IPS-15b (cell line): Measurements from ENCODE around the gene KRTAP13-1.
A peak's percentile ranks its signal among the peaks of the same experiment; 100 is the strongest.

ENCODE experiments used
- H3K27me3 ChIP-seq: one replicate; pipeline ENCODE4 v1.6.1; 2013; ENCODE audit warnings: low read length; ENCODE audit not compliant: control insufficient read depth, insufficient read depth
- H3K36me3 ChIP-seq: one replicate; pipeline ENCODE4 v1.6.1; 2013; ENCODE audit warnings: low read length; ENCODE audit not compliant: control insufficient read depth, insufficient read depth
- H3K4me1 ChIP-seq: one replicate; pipeline ENCODE4 v1.6.1; 2013; ENCODE audit warnings: mild to moderate bottlenecking, low read length; ENCODE audit not compliant: control insufficient read depth, insufficient read depth
- H3K4me3 ChIP-seq: one replicate; pipeline ENCODE4 v1.5.1; 2013; ENCODE audit warnings: low read depth, low read length
- H3K9ac ChIP-seq: one replicate; pipeline ENCODE4 v1.6.1; 2013; ENCODE audit warnings: low read depth, mild to moderate bottlenecking, low read length
- H3K9me3 ChIP-seq: one replicate; pipeline ENCODE4 v1.6.1; 2013; ENCODE audit warnings: mild to moderate bottlenecking, low read length; ENCODE audit not compliant: control insufficient read depth, insufficient read depth

The KRTAP13-1 gene

GRCh38 chr21:30395731-30396130 is at the start of gene KRTAP13-1:
TSS of gene KRTAP13-1 (plus strand) at chr21:30396031. CDS start at chr21:30396087, 56 bp downstream.
- no peaks in the 10 kb centered on the region for H3K9me3 ChIP-seq
- H3K4me1 ChIP-seq: no peaks in the 10 kb centered on the region
- H3K27me3 ChIP-seq: no peaks in the 10 kb centered on the region
- H3K9ac ChIP-seq: no peak within 1 kb of the TSS
- H3K36me3 ChIP-seq: no peaks in the 10 kb centered on the region
- no peak within 1 kb of the TSS for H3K4me3 ChIP-seq

GRCh38 chr21:30348506-30348905 is 47.3 kb upstream of the KRTAP13-1 start, which contains the start of gene KRTAP23-1:
TSS of gene KRTAP23-1 (minus strand) at chr21:30348606. CDS start at chr21:30348606, 0 bp downstream.
- Histone ChIP-seq H3K9ac (no peak within 1 kb of the TSS), H3K9me3 (no peaks in the 10 kb centered on the region), H3K4me3 (no peak within 1 kb of the TSS), H3K36me3 (no peaks in the 10 kb centered on the region), H3K4me1 (no peaks in the 10 kb centered on the region), H3K27me3 (no peaks in the 10 kb centered on the region)

GRCh38 chr21:30349572-30349971 is 46.3 kb upstream of the KRTAP13-1 start:
- H3K9ac ChIP-seq: no peak overlapping the region
- H3K4me3 ChIP-seq: no peak overlapping the region
- H3K9me3 ChIP-seq: no peaks in the 10 kb centered on the region
- no peaks in the 10 kb centered on the region for H3K4me1 ChIP-seq
- no peaks in the 10 kb centered on the region for H3K36me3 ChIP-seq
- no peaks in the 10 kb centered on the region for H3K27me3 ChIP-seq

GRCh38 chr21:30351534-30351933 is 44.3 kb upstream of the KRTAP13-1 start:
- H3K9me3 ChIP-seq: no peaks in the 10 kb centered on the region
- H3K36me3 ChIP-seq: no peaks in the 10 kb centered on the region
- H3K27me3 ChIP-seq: no peaks in the 10 kb centered on the region
- no peak overlapping the region for H3K9ac ChIP-seq
- H3K4me3 ChIP-seq: no peak overlapping the region
- H3K4me1 ChIP-seq: no peaks in the 10 kb centered on the region

- H3K27me3 ChIP-seq: no peaks in the 10 kb centered on the region
- H3K9me3 ChIP-seq: no peaks in the 10 kb centered on the region
- no peak overlapping the region for H3K4me3 ChIP-seq
- H3K36me3 ChIP-seq: no peaks in the 10 kb centered on the region
- H3K9ac ChIP-seq: no peak overlapping the region
- H3K4me1 ChIP-seq: no peaks in the 10 kb centered on the region
These were observed 41.4 kb upstream of the KRTAP13-1 start for GRCh38 chr21:30354308-30355005.

- H3K9ac ChIP-seq: no peak overlapping the region
- H3K4me3 ChIP-seq: no peak overlapping the region
- H3K4me1 ChIP-seq: no peaks in the 10 kb centered on the region
- H3K27me3 ChIP-seq: no peaks in the 10 kb centered on the region
- H3K36me3 ChIP-seq: no peaks in the 10 kb centered on the region
- no peaks in the 10 kb centered on the region for H3K9me3 ChIP-seq
These were observed 39.9 kb upstream of the KRTAP13-1 start for GRCh38 chr21:30355906-30356305.

GRCh38 chr21:30372139-30372770 is 23.6 kb upstream of the KRTAP13-1 start, which contains the start of gene KRTAP13-2:
TSS of gene KRTAP13-2 (minus strand) at chr21:30372271. CDS start at chr21:30372213, 58 bp downstream.
- Histone ChIP-seq H3K9ac (no peak within 1 kb of the TSS), H3K27me3 (no peaks in the 10 kb centered on the region), H3K36me3 (no peaks in the 10 kb centered on the region)

GRCh38 chr21:30382201-30382600 is 13.6 kb upstream of the KRTAP13-1 start:
- Histone ChIP-seq H3K9ac (no peak overlapping the region), H3K4me3 (no peak overlapping the region), H3K36me3 (no peaks in the 10 kb centered on the region), H3K27me3 (no peaks in the 10 kb centered on the region), H3K9me3 (no peaks in the 10 kb centered on the region), H3K4me1 (no peaks in the 10 kb centered on the region)

More at GRCh38 chr21:30372139-30372770, 23.6 kb upstream of the KRTAP13-1 start, which contains the start of gene KRTAP13-2:
- no peaks in the 10 kb centered on the region for H3K9me3 ChIP-seq
- H3K4me3 ChIP-seq: no peak within 1 kb of the TSS
- H3K4me1 ChIP-seq: no peaks in the 10 kb centered on the region

- no peaks in the 10 kb centered on the region for H3K4me1 ChIP-seq
These were observed 4.3 kb upstream of the KRTAP13-1 start for GRCh38 chr21:30391492-30392025.

GRCh38 chr21:30408782-30409494 is 13.1 kb downstream of the KRTAP13-1 start:
- Histone ChIP-seq H3K9me3 (no peaks in the 10 kb centered on the region), H3K9ac (no peak overlapping the region), H3K4me3 (peak overlapping the region; percentile 38), H3K4me1 (no peaks in the 10 kb centered on the region), H3K36me3 (no peaks in the 10 kb centered on the region), H3K27me3 (no peaks in the 10 kb centered on the region)

More at GRCh38 chr21:30391492-30392025, 4.3 kb upstream of the KRTAP13-1 start:
- no peaks in the 10 kb centered on the region for H3K27me3 ChIP-seq
- no peaks in the 10 kb centered on the region for H3K9me3 ChIP-seq
- H3K4me3 ChIP-seq: no peak overlapping the region
- H3K36me3 ChIP-seq: no peaks in the 10 kb centered on the region
- H3K9ac ChIP-seq: no peak overlapping the region

- H3K4me1 ChIP-seq: no peaks in the 10 kb centered on the region
- H3K9ac ChIP-seq: no peak overlapping the region
- H3K27me3 ChIP-seq: no peaks in the 10 kb centered on the region
- no peaks in the 10 kb centered on the region for H3K36me3 ChIP-seq
- no peaks in the 10 kb centered on the region for H3K9me3 ChIP-seq
- H3K4me3 ChIP-seq: no peak overlapping the region
These were observed 20.2 kb downstream of the KRTAP13-1 start for GRCh38 chr21:30415993-30416392.
